ENCODE results near the gene KHDRBS1. TPM values are rescaled to one million over a fixed set of nuclear protein-coding genes. Genes with fewer than 3 reads are reported as not detected.
A peak's percentile ranks its signal among the peaks of the same experiment; 100 is the strongest.
"Not testable (repeated sequence)": the region's sequence is repeated elsewhere in the genome, so short reads cannot be mapped to it uniquely, and the experiment has no call there.

KHDRBS1 gene
- total RNA-seq, 2 experiments from 2014 or later = 200 to 203 TPM

- peak overlapping the region; percentile 96 for H3K4me3 Mint-ChIP-seq
- CTCF ChIA-PET = interaction anchor here (0.8 to 1.0 kb wide), 2 partner anchors 9 to 11 kb away, joined by 3 read pairs; no protein-coding TSS in a partner anchor
- peaks cover 2% of the 10 kb centered on the region for H3K27me3 Mint-ChIP-seq
- POLR2A ChIA-PET = interaction anchor here (0.6 to 1.0 kb wide), 7 partner anchors 37 to 166 kb away, joined by 3 to 4 read pairs (median 3); partner anchors contain the start of gene TMEM39B
- H3K36me3 Mint-ChIP-seq = peaks cover 23% of the 10 kb centered on the region
- intact Hi-C loops (cut with micrococcal nuclease) = loop anchor here (2.0 to 10.0 kb wide), 3 partner anchors 30 to 720 kb away; partner anchors contain the start of genes SNRNP40 and ZCCHC17
- H3K27ac Mint-ChIP-seq = peak overlapping the region; percentile 91
- no peaks in the 10 kb centered on the region for H3K9me3 Mint-ChIP-seq
- H3K4me1 Mint-ChIP-seq (ENCODE audit: low read depth) = peaks cover 29% of the 10 kb centered on the region
- DNase-seq = no peak
These were observed 1.2 kb downstream of the KHDRBS1 start for GRCh38 chr1:32014948-32015273.

DNA sequence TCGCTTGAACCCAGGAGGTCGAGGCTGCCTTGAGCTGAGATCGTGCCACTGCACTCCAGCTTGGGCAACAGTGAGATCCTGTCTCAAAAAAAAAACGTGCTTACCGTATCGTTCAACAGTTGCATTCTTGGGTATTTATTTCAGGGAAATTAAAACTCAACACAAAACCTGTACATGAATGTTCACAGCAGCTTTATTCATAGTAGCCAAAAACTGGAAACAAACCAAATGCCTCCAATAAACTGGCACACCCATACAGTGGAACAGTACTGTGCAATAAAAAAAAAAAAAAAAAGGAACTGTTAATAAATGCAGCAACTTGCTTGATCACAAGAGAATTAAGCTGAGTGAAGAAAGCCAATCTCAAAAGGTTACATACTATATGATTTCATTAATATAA, 6.7 kb downstream of the KHDRBS1 start:
- Mint-ChIP-seq H3K9me3 (no peaks in the 10 kb centered on the region), H3K36me3 (peaks cover 25% of the 10 kb centered on the region), H3K27me3 (no peaks in the 10 kb centered on the region), H3K4me3 (no peak overlapping the region), H3K4me1 (ENCODE audit: low read depth) (peaks cover 47% of the 10 kb centered on the region), H3K27ac (no peak overlapping the region)
- CTCF ChIA-PET = no interaction called here
- intact Hi-C loops (cut with micrococcal nuclease) = no loop called here
- DNase-seq = no peak
- POLR2A ChIA-PET = no interaction called here

DNA sequence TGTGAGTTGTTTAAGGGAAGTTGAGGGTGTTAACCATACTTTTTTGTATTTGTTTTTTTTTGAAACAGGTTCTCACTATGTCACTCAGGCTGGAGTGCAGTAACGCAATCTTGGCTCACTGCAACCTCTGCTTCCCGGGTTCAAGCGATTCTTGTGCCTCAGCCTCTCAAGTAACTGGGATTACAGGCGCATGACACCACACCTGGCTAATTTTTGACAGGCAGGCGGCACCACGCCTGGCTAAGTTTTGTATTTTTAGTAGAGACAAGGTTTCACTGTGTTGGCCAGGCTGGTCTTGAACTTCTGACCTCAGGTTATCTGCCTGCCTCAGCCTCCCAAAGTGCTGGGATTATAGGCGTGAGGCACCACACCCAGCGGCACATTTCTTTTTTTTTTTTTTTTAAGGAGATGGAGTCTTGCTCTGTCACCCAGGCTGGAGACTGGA, 7.9 kb downstream of the KHDRBS1 start:
- H3K27me3 Mint-ChIP-seq; H3K27ac Mint-ChIP-seq; intact Hi-C loops (cut with micrococcal nuclease); DNase-seq; H3K4me3 Mint-ChIP-seq; H3K9me3 Mint-ChIP-seq; CTCF ChIA-PET: not testable (repeated sequence)
- POLR2A ChIA-PET = interaction anchor here (0.6 kb wide), 1 partner anchor 44 kb away, joined by 4 read pairs; no protein-coding TSS in a partner anchor
- H3K36me3 Mint-ChIP-seq = peaks cover 17% of the 10 kb centered on the region
- peaks cover 43% of the 10 kb centered on the region for H3K4me1 Mint-ChIP-seq (ENCODE audit: low read depth)

DNA sequence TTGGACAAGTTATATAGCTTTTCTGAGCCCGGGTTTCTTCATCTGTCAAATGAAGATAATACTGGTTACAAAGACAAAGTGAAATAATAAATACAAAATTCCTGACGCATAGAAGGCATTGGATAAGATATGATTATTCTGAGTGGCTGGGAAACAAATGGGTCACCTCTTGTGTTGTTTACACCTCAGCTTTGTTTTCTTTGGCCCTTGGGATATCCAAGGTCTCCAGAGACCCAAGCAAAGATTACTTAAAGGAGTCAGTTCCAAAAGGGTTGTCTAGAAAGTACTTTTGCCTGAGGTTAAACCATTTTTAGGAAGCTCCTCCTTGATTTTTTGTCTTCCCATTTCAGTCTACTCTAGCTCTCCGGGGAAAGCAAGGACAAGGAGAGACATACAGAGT, 9.7 kb downstream of the KHDRBS1 start:
- no peaks in the 10 kb centered on the region for H3K9me3 Mint-ChIP-seq
- H3K4me3 Mint-ChIP-seq = no peak overlapping the region
- intact Hi-C loops (cut with micrococcal nuclease) = no loop called here
- no peak overlapping the region for H3K27ac Mint-ChIP-seq
- H3K36me3 Mint-ChIP-seq = peaks cover 11% of the 10 kb centered on the region
- ChIA-PET CTCF (interaction anchor here (1.3 to 2.0 kb wide), 3 partner anchors 20 to 86 kb away, joined by 3 to 11 read pairs (median 4); no protein-coding TSS in a partner anchor), POLR2A (interaction anchor here (0.9 to 1.2 kb wide), 2 partner anchors 9 to 15 kb away, joined by 3 read pairs; no protein-coding TSS in a partner anchor)
- no peak for DNase-seq
- H3K27me3 Mint-ChIP-seq = no peaks in the 10 kb centered on the region
- H3K4me1 Mint-ChIP-seq (ENCODE audit: low read depth) = peaks cover 43% of the 10 kb centered on the region

DNA sequence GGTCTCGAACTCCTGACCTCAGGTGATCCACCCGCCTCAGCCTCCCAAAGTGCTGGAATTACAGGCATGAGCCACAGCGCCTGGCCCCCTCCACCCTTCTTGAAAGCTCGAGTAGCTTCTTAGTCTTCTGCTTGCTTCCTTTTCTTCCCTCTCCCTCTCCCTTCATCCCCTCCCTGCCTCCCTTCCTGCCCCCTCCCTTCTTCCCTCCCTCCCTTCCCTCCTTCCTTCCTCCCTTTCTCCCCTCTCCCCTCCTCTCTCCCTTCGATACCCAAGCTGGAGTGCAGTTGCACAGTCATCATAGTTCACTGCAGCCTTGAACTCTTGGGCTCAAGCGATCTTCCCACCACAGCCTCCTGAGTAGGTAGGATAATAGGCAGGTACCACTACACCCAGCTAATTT, 11.8 kb downstream of the KHDRBS1 start:
- CTCF ChIA-PET = interaction anchor here (0.7 kb wide), 1 partner anchor 22 kb away, joined by 4 read pairs; no protein-coding TSS in a partner anchor
- Mint-ChIP-seq H3K4me3 (no peak overlapping the region), H3K9me3 (no peaks in the 10 kb centered on the region), H3K27me3 (no peaks in the 10 kb centered on the region), H3K36me3 (peaks cover 17% of the 10 kb centered on the region), H3K4me1 (ENCODE audit: low read depth) (peaks cover 48% of the 10 kb centered on the region), H3K27ac (no peak overlapping the region)
- POLR2A ChIA-PET = no interaction called here
- no peak for DNase-seq
- intact Hi-C loops (cut with micrococcal nuclease) = no loop called here

DNA sequence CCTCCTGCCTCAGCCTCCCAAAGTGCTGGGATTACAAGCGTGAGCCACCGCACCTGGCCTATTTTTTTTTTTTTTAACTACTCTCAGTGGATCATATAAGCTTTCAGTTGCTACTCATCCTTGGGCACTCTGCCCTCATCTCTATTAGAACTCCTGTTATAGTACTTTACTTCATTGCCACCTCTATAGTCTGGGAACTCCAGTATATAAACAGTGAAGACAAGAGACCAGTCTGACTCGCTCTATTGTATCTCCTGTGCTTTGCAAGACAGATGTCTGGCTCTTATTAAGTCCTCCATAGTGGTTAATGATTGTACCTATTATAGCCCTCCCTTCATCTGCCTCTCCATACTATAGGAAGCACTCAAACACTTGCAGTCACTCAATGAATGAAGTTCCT, 15.1 kb downstream of the KHDRBS1 start:
- Mint-ChIP-seq H3K4me1 (ENCODE audit: low read depth) (peaks cover 38% of the 10 kb centered on the region), H3K27me3 (no peaks in the 10 kb centered on the region), H3K27ac (no peak overlapping the region), H3K9me3 (no peaks in the 10 kb centered on the region), H3K36me3 (peaks cover 21% of the 10 kb centered on the region), H3K4me3 (no peak overlapping the region)
- intact Hi-C loops (cut with micrococcal nuclease) = no loop called here
- DNase-seq = no peak
- CTCF ChIA-PET = no interaction called here
- POLR2A ChIA-PET = no interaction called here

- ChIA-PET POLR2A (interaction anchor here (0.9 kb wide), 1 partner anchor 8 kb away, joined by 3 read pairs; no protein-coding TSS in a partner anchor), CTCF (interaction anchor here (0.5 to 1.0 kb wide), 3 partner anchors 27 to 198 kb away, joined by 3 to 5 read pairs (median 3); no protein-coding TSS in a partner anchor)
- no peak overlapping the region for H3K4me3 Mint-ChIP-seq
- no peak overlapping the region for H3K27ac Mint-ChIP-seq
- no peaks in the 10 kb centered on the region for H3K9me3 Mint-ChIP-seq
- peaks cover 40% of the 10 kb centered on the region for H3K4me1 Mint-ChIP-seq (ENCODE audit: low read depth)
- intact Hi-C loops (cut with micrococcal nuclease) = no loop called here
- no peaks in the 10 kb centered on the region for H3K27me3 Mint-ChIP-seq
- H3K36me3 Mint-ChIP-seq = peaks cover 40% of the 10 kb centered on the region
- no peak for DNase-seq
These were observed 18.1 kb downstream of the KHDRBS1 start for GRCh38 chr1:32031578-32032274.

DNA sequence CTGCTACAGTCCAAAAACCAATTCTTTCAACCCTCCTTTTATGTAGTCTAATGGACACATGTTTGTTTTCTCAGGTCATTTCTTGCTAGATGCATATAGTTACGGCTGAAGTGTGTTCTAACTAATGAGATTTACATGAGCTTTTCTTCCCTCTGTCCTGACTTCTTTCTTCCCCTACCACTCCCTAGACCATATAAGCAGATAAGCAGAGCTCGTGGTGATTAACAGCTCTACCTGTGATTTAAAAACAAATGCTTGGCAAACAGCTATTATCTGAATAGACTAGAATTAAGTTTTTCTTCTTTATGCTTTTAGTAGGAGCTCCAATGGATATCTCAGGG, 18.6 kb downstream of the KHDRBS1 start:
- Mint-ChIP-seq H3K27me3 (no peaks in the 10 kb centered on the region), H3K36me3 (peaks cover 41% of the 10 kb centered on the region), H3K4me3 (no peak overlapping the region), H3K27ac (no peak overlapping the region), H3K4me1 (ENCODE audit: low read depth) (peaks cover 38% of the 10 kb centered on the region), H3K9me3 (no peaks in the 10 kb centered on the region)
- CTCF ChIA-PET = interaction anchor here (0.5 to 1.0 kb wide), 3 partner anchors 27 to 198 kb away, joined by 3 to 5 read pairs (median 3); no protein-coding TSS in a partner anchor
- intact Hi-C loops (cut with micrococcal nuclease) = no loop called here
- POLR2A ChIA-PET = interaction anchor here (0.6 to 0.9 kb wide), 2 partner anchors 9 to 102 kb away, joined by 3 to 4 read pairs; no protein-coding TSS in a partner anchor
- DNase-seq = no peak

GRCh38 chr1:32035119-32035518, 21.5 kb downstream of the KHDRBS1 start:
- H3K4me1 Mint-ChIP-seq (ENCODE audit: low read depth) = peaks cover 20% of the 10 kb centered on the region
- no peaks in the 10 kb centered on the region for H3K9me3 Mint-ChIP-seq
- H3K27me3 Mint-ChIP-seq = no peaks in the 10 kb centered on the region
- ChIA-PET POLR2A (interaction anchor here (0.6 kb wide), 1 partner anchor 50 kb away, joined by 7 read pairs; no protein-coding TSS in a partner anchor), CTCF (no interaction called here)
- H3K4me3 Mint-ChIP-seq = no peak overlapping the region
- H3K27ac Mint-ChIP-seq = no peak overlapping the region
- DNase-seq = no peak
- intact Hi-C loops (cut with micrococcal nuclease) = no loop called here
- H3K36me3 Mint-ChIP-seq = peaks cover 54% of the 10 kb centered on the region

DNA sequence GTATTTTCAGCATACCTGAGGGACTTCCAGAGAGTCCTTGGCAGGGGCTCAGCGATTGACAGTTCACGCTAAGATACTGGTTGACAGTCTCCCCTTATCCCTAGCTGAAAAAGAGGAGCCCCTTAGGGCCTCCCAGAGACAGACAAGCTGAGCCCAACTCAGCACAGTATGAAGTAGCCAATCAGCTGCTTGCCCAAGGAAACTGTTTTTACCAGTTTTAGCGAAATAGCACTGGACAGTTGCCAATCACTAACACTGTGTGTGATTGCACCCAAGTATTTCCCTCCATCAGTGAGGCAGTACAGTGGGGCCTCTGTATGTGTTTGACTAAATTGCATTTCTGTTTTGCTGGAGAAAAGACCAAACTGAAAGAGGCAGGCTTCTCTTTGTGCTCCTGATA, 27.0 kb downstream of the KHDRBS1 start:
- intact Hi-C loops (cut with micrococcal nuclease) = no loop called here
- no peaks in the 10 kb centered on the region for H3K27me3 Mint-ChIP-seq
- no peak for DNase-seq
- H3K4me3 Mint-ChIP-seq = no peak overlapping the region
- CTCF ChIA-PET = interaction anchor here (0.6 kb wide), 1 partner anchor 65 kb away, joined by 3 read pairs; no protein-coding TSS in a partner anchor
- POLR2A ChIA-PET = no interaction called here
- H3K9me3 Mint-ChIP-seq = no peaks in the 10 kb centered on the region
- H3K36me3 Mint-ChIP-seq = peaks cover 48% of the 10 kb centered on the region
- peaks cover 2% of the 10 kb centered on the region for H3K4me1 Mint-ChIP-seq (ENCODE audit: low read depth)
- no peak overlapping the region for H3K27ac Mint-ChIP-seq

- ChIA-PET CTCF (no interaction called here), POLR2A (no interaction called here)
- H3K9me3 Mint-ChIP-seq = no peaks in the 10 kb centered on the region
- H3K27me3 Mint-ChIP-seq = no peaks in the 10 kb centered on the region
- DNase-seq = no peak
- H3K4me1 Mint-ChIP-seq (ENCODE audit: low read depth) = no peaks in the 10 kb centered on the region
- no peak overlapping the region for H3K4me3 Mint-ChIP-seq
- intact Hi-C loops (cut with micrococcal nuclease) = no loop called here
- peaks cover 44% of the 10 kb centered on the region for H3K36me3 Mint-ChIP-seq
- no peak overlapping the region for H3K27ac Mint-ChIP-seq
These were observed 28.7 kb downstream of the KHDRBS1 start for GRCh38 chr1:32042330-32042729.

DNA sequence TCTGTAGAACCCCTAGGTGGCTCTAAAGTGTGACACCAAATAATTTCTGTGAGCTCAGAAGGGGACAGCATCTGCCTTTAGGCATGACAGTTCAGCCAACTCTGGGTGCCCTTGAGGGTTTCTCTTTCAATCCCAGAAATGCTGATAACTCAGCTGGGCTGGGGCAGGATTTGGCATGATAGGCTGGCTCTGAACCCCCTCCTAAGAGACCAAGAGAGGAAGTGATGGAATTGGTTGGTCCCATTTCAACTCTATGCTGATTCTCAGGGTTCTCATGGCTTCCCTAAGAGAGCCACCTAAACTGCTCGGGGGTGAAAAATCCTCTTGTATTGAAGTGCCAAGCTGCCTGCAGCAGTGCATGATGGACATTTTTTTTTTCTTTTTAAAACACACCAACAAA, 30.6 kb downstream of the KHDRBS1 start:
- Mint-ChIP-seq H3K9me3 (no peaks in the 10 kb centered on the region), H3K27me3 (no peaks in the 10 kb centered on the region), H3K4me3 (no peak overlapping the region), H3K4me1 (ENCODE audit: low read depth) (peaks cover 2% of the 10 kb centered on the region), H3K27ac (no peak overlapping the region), H3K36me3 (peaks cover 45% of the 10 kb centered on the region)
- intact Hi-C loops (cut with micrococcal nuclease) = no loop called here
- CTCF ChIA-PET = interaction anchor here (0.7 to 2.0 kb wide), 3 partner anchors 17 to 64 kb away, joined by 3 to 4 read pairs (median 3); no protein-coding TSS in a partner anchor
- POLR2A ChIA-PET = interaction anchor here (1.4 kb wide), 1 partner anchor 8 kb away, joined by 3 read pairs; no protein-coding TSS in a partner anchor
- DNase-seq = no peak
